GM18873 (cell line): ENCODE data around the gene PCDHGC4.
A peak's percentile ranks its signal among the peaks of the same experiment; 100 is the strongest.

Source experiments
- ATAC-seq: cut with Tn5 transposase; IDR thresholded peaks from one replicate; pipeline ENCODE4 v1.9.1; 2021; ENCODE audit warnings: mild to moderate bottlenecking, moderate library complexity, moderate number of reproducible peaks; ENCODE audit not compliant: unreplicated experiment, low FRiP score

The PCDHGC4 gene

GRCh38 chr5:141489841-141490240 is 5.0 kb downstream of the PCDHGC4 start:
- ATAC-seq = no peak

DNA sequence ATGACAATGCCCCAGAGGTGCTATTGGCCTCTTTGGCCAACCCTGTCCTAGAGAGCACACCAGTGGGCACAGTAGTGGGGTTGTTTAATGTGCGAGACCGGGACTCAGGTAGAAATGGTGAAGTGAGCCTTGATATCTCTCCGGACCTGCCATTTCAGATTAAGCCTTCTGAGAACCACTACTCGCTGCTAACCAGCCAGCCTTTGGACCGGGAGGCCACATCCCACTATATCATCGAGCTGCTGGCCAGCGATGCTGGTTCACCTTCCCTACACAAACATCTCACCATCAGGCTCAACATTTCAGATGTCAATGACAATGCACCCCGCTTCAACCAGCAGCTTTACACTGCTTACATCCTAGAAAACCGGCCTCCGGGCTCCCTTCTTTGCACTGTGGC is 5.4 kb downstream of the PCDHGC4 start:
- ATAC-seq = no peak

DNA sequence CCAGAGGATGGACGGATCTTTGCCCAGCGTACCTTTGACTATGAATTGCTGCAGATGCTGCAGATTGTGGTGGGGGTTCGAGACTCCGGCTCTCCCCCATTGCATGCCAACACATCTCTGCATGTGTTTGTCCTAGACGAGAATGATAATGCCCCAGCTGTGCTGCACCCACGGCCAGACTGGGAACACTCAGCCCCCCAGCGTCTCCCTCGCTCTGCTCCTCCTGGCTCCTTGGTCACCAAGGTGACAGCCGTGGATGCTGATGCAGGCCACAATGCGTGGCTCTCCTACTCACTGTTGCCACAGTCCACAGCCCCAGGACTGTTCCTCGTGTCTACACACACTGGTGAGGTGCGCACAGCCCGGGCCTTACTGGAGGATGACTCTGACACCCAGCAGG is 5.9 kb downstream of the PCDHGC4 start:
- ATAC-seq = no peak

DNA sequence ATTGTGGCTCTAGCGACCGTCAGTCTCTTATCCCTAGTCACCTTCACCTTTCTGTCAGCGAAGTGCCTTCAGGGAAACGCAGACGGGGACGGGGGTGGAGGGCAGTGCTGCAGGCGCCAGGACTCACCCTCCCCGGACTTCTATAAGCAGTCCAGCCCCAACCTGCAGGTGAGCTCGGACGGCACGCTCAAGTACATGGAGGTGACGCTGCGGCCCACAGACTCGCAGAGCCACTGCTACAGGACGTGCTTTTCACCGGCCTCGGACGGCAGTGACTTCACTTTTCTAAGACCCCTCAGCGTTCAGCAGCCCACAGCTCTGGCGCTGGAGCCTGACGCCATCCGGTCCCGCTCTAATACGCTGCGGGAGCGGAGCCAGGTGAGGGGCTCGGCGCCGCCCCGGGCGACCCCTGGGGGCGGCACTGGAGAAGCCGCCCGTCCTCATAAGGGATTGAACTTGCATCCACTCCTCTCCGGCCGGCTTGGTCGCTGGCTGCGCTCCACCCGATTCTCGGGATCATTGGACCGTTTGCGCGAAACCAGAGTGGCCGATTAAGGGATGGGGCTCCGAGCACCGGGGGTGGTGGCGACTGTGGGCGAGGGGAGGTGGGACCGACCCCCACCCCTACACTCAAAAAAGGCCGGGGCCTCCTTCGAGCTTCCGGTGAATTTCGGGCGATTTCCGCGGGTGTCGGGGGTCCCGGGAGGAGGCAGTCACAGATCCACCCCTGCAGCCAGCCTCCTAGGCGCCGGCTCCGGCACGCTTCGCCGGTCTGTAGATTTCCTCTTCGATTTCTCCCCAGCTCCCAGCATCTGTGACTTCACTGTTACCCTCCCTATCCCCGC is 6.7 kb downstream of the PCDHGC4 start:
- ATAC-seq = peak; percentile 11

GRCh38 chr5:141492168-141492885 is 7.5 kb downstream of the PCDHGC4 start:
- ATAC-seq = peak; percentile 56

GRCh38 chr5:141493500-141494422 is 8.9 kb downstream of the PCDHGC4 start:
- no peak for ATAC-seq

DNA sequence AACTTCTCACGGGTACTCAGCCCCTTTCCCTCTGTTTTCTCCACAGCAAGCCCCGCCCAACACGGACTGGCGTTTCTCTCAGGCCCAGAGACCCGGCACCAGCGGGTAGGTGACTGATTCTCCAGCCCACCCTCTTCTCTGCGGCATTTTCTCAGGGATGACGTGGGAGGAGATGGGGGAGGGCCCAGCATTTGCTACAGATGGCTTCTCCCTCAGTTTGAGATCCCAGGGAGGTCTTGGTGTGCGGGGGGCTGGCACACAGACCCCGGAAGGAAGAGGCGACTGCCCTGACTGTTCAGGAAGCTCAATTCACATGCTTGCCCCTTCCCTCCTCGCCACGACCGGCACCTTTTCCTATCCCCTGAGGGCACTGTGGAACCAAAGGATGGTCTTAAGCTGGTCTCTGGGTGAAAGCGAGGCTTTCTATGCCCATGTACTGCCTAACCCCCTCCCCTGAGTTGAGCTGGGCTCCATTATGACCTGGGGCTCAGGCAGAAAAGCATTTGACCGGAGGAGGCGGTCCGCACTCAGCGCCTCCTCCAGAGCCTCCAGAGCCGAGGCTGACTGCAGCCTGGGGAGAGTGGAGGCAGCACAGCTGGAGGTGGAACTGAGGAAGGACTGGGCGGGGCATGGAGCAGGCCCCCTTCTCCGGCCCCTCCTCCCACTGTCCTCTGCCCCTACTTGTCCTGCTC is 10.1 kb downstream of the PCDHGC4 start:
- no peak for ATAC-seq

GRCh38 chr5:141495453-141495811 is 10.6 kb downstream of the PCDHGC4 start:
- ATAC-seq = no peak

- ATAC-seq = no peak
Observed at GRCh38 chr5:141496038-141496437, 11.2 kb downstream of the PCDHGC4 start.

DNA sequence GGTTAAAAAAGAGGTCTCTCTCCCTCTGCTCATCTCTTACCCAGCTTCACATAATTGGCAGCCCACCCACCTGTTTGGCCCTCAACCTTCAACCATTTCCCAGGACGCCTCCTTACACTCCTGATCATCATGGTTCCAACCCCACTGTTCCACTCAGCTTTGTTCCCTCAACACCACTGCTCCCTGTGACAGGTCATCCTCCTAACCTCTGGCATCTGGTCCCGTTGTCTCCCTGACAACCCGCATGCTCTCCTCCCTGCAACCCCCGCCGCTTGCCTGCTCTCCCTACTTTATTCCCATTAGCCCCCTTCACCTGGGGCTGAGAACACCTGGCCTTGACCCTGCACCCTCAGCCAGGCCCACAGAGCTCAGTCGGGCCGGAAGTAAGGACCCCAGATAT is 16.9 kb downstream of the PCDHGC4 start:
- no peak for ATAC-seq

GRCh38 chr5:141503681-141504080 is 18.9 kb downstream of the PCDHGC4 start:
- no peak for ATAC-seq

GRCh38 chr5:141504216-141504615 is 19.4 kb downstream of the PCDHGC4 start:
- ATAC-seq = no peak

DNA sequence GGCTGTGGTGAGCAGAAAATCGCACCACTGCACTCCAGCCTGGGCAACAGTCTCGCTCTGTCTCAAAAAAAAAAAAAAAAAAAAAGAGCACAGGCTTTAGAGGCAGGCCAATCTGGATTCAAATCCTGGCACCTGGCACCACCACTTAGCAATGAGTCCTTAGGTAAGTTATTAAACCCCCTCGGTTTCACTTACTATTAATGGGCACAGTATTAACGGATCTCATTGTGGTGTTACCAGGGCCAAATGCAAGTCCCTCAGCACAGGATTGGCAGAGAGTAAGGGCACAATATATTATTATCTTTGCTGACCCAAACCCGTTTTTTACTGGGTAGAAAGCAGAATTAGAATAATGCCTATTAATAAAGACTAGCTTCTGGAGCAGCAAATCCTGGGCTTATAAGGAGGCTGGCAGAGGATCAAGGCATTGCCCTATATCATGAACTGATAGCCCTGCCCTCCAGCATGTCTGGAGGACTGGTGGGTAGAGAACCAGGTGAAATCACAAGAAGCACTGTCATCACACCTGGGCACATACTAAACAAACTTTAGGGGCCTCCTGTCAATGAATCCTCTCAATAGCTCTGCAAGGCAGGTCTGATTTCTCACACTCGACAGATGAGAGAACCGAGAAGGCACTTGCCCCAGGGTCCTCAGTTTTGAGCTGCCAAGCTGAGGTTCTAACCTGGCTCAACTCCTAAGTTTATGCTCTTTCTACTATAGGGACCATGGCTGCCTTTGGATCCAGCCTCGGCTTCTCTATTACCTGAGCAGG is 21.7 kb downstream of the PCDHGC4 start:
- ATAC-seq = no peak

DNA sequence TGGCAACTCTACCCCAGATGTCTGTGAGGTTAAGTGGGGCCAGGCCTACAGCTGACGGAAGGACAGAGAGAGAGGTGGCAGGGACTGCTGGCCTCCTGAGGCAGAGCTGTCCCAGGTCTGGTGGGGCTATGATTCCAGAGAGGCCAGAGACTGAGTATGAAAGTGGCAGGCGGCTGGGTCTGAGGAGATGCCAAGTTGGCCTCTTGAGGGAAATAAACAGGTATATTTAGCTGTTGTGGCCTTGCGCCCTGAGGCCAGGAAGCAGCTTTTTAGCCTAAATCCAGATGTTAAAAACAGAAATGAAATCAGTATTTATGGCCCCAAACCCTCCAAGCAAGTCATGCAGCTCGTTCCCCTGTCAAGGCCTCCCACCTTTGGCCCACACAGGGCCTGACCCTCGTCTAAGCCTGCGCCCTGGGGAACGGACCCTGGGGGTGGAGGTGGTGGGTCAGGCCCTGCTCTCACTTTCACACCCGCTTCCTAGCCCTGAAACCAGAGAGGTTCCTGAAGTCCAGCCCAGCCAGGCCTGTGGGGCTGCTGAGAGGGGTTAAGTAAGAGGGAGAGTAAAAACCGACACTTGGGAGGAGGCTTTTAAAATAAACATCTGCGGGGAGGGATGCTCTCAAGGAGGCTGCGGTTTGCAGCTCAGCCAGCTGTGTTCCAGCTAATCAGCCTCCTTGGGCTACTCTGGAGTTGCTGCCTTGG is 22.7 kb downstream of the PCDHGC4 start:
- ATAC-seq = peak; percentile 26

- ATAC-seq = no peak
Observed at GRCh38 chr5:141508440-141508797, 23.6 kb downstream of the PCDHGC4 start.

DNA sequence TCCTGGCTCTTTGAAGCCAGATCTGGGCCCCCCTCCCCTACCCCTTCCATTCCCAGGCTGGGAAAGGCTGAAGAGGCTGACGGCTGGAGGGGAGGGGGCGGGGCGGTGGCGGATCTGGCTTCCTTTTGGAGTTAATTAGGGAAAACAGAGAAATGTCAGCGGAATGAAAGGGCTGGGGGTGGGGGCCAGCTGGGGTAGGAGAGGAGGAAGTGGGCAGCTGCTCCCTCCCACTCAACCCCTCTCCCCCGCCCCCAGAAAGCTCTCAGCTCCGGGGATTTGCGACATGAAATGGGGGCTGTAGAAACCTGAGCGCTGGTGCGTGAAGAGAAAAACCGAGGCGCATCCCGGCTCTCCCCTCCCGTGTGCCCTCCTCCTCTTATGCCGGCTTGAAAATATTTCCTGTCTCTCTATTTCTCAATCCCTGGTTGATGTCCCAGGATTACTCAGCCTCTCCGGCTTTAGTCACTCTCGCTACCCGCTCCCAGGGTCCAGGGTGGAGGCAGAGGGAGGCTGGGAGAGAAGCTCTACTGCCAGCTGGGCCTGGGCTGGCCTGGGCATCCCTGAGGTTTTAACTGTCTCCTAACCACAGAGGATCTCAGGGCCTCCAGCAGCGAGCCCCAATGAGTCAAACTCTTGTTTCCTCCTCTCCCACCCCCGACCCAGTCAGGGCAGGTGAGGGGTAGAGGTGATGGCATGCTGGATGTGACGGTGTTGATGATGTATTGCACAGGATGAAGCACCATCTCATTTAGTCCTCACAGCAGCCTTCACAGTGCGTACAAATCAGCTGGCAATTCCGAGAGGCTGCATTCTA is 24.2 kb downstream of the PCDHGC4 start:
- ATAC-seq = no peak

- no peak for ATAC-seq
Observed at GRCh38 chr5:141510160-141510559, 25.3 kb downstream of the PCDHGC4 start.
